Activated CD8-positive, alpha-beta memory T cell treated with anti-CD3 and anti-CD28 coated beads, Interleukin-2, amount 50 U/mL, for 1 hour (primary cell): Measurements from ENCODE around the gene FAM185A.
A peak's percentile ranks its signal among the peaks of the same experiment; 100 is the strongest.
"Not testable (repeated sequence)": the region's sequence is repeated elsewhere in the genome, so short reads cannot be mapped to it uniquely, and the experiment has no call there.

ENCODE experiments used
- DNase-seq: peaks from one replicate; pipeline ENCODE4 v3.0.0-alpha.2; 2020; ENCODE audit errors: extremely low read depth

Gene FAM185A

DNA sequence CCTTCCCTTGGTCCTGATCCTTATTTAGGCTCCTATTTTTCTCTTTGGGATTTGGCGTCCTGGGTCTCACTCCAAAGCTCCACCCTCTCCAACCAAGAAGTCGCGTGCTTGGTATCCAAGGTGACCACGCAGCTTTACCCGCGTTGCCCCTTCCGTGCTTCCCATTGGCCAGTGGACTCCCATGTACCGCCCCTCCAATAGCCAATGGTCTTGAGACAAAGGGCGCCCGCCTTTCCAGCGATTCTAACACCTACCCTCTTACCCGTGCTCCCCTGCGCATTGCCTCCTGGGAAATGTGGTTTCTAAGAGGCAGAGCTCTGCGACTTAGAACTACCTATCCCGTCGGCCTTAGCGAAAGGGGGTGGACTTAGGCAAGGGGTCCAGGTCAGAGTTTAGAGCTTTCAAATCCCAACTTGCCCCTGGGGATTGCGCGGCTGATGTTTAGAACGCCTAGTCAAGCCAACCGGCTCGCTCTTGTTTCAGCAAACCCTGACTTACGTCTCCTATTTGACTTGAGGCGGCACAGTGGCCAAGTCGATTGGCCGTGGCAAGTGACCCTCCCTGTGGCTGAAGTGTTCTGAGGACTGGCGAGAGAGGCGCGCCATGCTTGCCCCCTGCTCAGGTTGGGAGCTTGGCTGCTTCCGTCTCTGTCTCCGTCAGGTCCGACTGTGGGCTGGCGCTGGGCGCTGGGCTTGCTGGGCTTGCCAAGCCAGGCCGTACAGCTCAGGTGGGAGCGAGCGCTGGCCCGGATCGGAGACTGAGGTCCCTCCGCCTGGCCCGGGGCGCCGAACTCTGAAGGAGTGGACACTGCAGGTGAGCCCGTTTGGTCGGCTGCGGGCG, at the start of gene FAM185A:
TSS of gene FAM185A (plus strand) at position 395 of the 840 bp plus-strand sequence. CDS start at position 604, 209 bp downstream.
- DNase-seq, result peak; percentile 89

- not testable (repeated sequence) for DNase-seq
Measured at GRCh38 chr7:102713011-102713690, 35.6 kb upstream of the FAM185A start.

GRCh38 chr7:102713691-102714080, 35.1 kb upstream of the FAM185A start:
- not testable (repeated sequence) for DNase-seq

DNA sequence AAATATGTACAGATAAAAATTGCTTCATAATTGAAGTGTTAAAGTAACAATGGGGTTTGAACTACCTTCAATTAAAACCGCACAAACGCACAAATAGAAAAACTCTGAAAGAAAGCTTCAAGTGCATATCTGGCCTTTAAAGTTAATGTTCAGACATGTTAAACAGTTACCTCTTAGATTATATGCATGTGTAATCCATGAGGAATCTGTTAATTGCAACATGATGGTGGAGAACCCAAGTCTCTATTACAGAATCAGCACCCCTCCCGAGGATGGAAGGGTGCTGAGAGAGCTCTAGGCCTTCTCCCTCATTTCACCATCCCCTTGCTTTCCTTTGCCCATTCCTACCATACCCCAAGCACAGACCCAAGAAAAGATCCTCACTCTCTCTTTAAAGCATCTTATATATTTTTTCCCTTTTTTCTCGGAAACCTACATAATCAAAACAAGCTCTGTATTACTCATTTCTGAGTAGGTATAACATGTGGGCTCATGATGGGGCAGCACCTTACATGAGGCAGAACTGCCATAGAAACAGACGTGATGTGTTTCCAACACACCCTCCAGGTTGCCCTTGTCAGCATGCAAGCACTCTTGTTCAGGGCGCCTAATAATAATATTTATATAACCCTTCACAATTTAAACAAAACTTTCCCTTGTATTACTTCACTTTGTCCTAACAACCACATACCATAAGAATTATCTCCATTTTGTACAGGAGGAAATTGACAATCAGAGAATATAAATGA, 33.9 kb upstream of the FAM185A start:
- DNase-seq, result not testable (repeated sequence)

- DNase-seq, result not testable (repeated sequence)
Measured at GRCh38 chr7:102715718-102716117, 33.1 kb upstream of the FAM185A start.

DNA sequence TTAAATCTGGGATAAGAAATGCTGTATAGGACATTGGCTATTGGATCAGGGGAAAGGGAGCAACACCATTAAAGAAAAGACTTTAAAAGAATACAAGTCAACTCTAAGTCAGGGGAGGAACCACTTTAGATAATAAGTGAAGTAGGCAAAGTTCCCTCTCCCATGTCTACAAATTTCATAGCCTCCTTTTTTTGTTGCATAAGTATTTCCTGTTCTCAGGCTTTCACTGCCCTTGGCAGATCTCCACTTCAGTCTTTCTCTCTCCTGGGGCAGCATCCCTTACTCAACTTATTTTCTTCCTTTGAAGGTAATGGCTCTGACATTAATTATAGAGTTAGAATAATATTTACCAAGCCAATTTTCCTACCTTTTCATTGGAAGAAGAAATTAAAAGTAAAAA, 30.3 kb upstream of the FAM185A start:
- DNase-seq, result not testable (repeated sequence)

- not testable (repeated sequence) for DNase-seq
Measured at GRCh38 chr7:102726170-102726569, 22.6 kb upstream of the FAM185A start.

GRCh38 chr7:102729670-102730069, 19.1 kb upstream of the FAM185A start:
- DNase-seq, result not testable (repeated sequence)

DNA sequence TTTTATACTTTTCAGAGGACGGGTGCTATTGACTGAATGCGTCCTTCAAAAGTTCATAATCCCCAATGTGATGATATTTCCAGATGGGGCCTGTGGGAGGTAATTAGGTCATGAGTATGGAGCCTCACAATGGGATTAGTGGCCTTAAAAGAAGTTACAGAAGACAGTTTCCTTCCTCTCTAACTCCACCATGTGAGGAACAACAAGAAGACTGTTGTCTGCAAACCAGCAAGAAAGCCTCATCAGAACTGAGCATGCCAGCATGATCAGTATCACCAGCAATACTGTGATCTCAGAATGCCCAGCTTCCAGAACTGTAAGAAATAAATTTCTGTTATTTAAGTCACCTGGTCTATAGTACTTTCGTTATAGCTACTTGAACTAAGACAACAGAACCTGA, 18.4 kb upstream of the FAM185A start:
- not testable (repeated sequence) for DNase-seq

- not testable (repeated sequence) for DNase-seq
Measured at GRCh38 chr7:102742002-102742771, 6.6 kb upstream of the FAM185A start.

DNA sequence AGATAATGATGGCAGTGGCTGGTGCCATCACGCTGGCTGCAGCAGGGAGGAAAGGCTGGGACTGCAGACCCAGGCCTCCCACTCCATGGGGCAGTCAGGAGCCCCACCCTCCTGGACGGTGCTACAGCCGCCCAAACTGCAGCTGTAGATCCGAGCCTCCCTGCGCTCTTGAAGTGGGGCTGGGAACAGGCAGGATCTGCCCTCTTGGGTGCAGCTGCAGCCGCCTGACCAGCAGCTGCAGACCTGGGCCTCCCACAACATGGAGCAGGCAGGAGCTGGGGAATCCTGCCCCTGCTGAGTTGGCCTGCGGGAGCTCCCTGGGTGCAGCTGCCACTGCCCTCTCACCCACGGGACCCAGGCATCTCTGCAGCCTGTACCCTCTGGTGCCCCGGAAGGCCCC, 4.9 kb upstream of the FAM185A start:
- not testable (repeated sequence) for DNase-seq

DNA sequence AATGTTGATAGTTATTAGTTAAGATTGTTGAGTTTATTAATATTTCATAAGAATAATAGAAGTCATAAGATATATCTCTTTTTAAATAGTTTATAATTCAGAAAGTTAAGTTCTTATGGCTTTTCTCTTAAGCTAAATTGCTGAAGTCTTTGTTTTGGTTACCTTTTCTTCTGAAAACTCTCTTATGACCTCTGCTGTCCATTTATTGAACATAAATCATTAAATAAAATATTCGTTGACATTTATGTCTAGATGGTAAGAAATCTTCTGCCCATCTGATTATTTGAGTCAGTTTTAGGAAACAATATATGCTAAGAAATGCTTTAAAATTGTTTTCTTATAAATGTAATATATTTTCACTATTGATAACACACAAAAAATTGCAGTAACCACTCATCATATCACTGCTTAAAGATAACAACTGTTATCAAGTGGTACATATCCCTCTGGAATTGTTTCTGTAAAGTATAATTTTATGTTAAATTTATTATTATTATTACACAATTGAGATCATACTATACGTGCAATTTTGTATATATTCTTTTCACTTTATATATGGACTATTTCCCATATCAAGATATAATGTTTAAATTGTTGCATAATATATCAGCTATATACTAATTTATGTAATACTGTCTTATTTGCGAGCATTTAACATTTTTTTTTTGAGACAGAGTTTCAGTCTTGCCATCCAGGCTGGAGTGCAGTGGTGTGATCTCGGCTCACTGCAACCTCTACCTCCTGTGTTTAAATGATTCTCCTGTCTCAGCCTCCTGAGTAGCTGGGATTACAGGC, 3.1 kb upstream of the FAM185A start:
- DNase-seq, result not testable (repeated sequence)

GRCh38 chr7:102749445-102749786, 617 bp downstream of the FAM185A start:
- DNase-seq, result not testable (repeated sequence)

DNA sequence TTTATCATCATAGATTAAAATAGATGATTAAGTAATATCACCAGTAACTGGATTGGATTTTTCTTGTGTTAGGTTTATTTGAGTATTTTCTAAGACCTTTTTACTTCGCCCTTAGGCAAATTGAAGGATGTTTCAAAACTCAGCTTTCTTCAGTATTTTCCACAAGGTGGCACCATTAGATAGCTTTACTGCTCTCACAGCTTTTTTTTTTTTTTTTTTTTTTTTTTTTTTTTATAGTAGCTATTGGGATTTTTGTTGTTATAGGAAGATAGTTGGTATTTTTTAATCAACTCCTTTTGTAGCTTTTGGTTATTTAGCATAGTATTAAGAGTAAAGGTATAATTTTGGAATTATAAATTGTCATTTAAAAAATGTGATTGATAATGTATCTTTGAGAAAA, 9.4 kb downstream of the FAM185A start:
- not testable (repeated sequence) for DNase-seq

DNA sequence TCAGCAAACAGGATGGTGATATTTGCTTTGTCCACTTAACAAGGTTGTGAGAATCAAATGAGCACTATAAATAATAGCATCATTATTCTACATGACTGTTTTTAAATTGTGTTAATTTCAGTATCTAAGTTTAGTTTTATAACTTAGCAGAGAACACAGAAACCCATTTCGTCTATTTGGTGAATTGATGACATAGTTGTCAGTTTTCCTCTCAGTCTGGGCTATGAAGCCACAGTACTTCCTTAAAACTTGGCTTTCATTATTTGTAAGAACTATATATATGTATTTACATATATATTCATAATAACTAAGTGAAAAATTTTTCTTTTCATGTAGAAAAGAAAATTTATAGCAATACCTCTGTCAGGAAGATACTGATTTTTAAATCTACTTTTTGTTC, 11.1 kb downstream of the FAM185A start:
- DNase-seq, result not testable (repeated sequence)

- not testable (repeated sequence) for DNase-seq
Measured at GRCh38 chr7:102761234-102761633, 12.4 kb downstream of the FAM185A start.

GRCh38 chr7:102763295-102763905, 14.6 kb downstream of the FAM185A start:
- not testable (repeated sequence) for DNase-seq

GRCh38 chr7:102769657-102770192, 20.9 kb downstream of the FAM185A start:
- DNase-seq, result not testable (repeated sequence)

DNA sequence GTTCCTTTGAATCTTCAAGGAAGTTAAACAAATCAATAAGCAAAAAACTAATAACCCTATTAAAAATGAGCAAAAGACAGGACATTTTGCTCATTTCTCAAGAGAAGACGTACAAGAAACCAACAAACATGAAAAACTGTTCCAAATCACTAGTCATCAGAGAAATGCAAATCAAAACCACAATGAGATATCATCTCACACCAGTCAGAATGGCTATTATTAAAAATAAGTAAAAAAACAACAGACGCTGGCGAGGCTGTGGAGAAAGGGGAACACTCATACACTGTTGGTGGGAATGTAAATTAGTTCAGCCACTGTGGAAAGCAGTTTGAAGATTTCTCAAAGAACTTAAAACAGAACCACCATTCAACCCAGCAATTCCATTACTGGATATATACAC, 21.7 kb downstream of the FAM185A start:
- DNase-seq, result not testable (repeated sequence)

GRCh38 chr7:102776217-102776616, 27.4 kb downstream of the FAM185A start:
- DNase-seq, result not testable (repeated sequence)
